Keratinocyte (primary cell): ENCODE results near the gene KRTAP5-8. TPM values are rescaled to one million over a fixed set of nuclear protein-coding genes. Genes with fewer than 3 reads are reported as not detected.

ENCODE experiments used
- DNase-seq: peaks from one replicate; pipeline ENCODE4 v3.0.0-alpha.2; 2011; ENCODE audit warnings: low read depth, missing footprints, low spot score
- FAIRE-seq: peaks from 2 replicates; lab custom pipeline; 2011; peaks lifted over from hg19 to GRCh38; lab: Jason Lieb, UNC
- H2AFZ ChIP-seq: 2 replicates; pipeline ENCODE4 v1.6.0; 2012; ENCODE audit warnings: low read length, control low read depth, inconsistent platforms; ENCODE audit not compliant: control insufficient read depth
- H3K27ac ChIP-seq: 2 replicates; pipeline ENCODE4 v1.5.1; 2011; ENCODE audit warnings: low read length; ENCODE audit not compliant: control insufficient read depth, insufficient read depth
- H3K27me3 ChIP-seq: 3 replicates; pipeline ENCODE4 v1.6.0; 2011; ENCODE audit warnings: low read length; ENCODE audit not compliant: control insufficient read depth, insufficient read depth; ENCODE audit errors: extremely low read depth
- H3K36me3 ChIP-seq, 2 experiments: 2 replicates in 1 of 2; 3 replicates in 1 of 2; pipeline ENCODE4 v1.5.1; 2011; ENCODE audit warnings: low read length in 2 of 2, mild to moderate bottlenecking in 1 of 2; ENCODE audit not compliant: control insufficient read depth in 2 of 2, insufficient read depth in 2 of 2; ENCODE audit errors: extremely low read depth in 1 of 2
- H3K4me1 ChIP-seq: 3 replicates; pipeline ENCODE4 v1.5.1; 2011; ENCODE audit warnings: low read length; ENCODE audit not compliant: control insufficient read depth, insufficient read depth; ENCODE audit errors: extremely low read depth
- H3K4me2 ChIP-seq: 3 replicates; pipeline ENCODE4 v1.6.0; 2011; ENCODE audit warnings: low read depth, low read length; ENCODE audit not compliant: control insufficient read depth, insufficient read depth; ENCODE audit errors: extremely low read depth
- H3K4me3 ChIP-seq, 3 experiments: fragments of 200-600 bp in 1 of 3; sonication (generic) in 1 of 3; 2 replicates in 2 of 3; 3 replicates in 1 of 3; pipeline ENCODE4 v1.5.1; 2011 to 2016; ENCODE audit warnings: low read length in 3 of 3, mild to moderate bottlenecking in 3 of 3, control low read depth in 2 of 3, inconsistent platforms in 1 of 3, low read depth in 1 of 3, mixed read lengths in 1 of 3, mixed run types in 1 of 3, moderate library complexity in 1 of 3; ENCODE audit not compliant: control insufficient read depth in 2 of 3, insufficient read depth in 2 of 3; ENCODE audit errors: extremely low read depth in 1 of 3
- H3K79me2 ChIP-seq: 2 replicates; pipeline ENCODE4 v1.6.0; 2012; ENCODE audit warnings: low read length; ENCODE audit not compliant: control insufficient read depth, insufficient read depth
- H3K9ac ChIP-seq: 3 replicates; pipeline ENCODE4 v1.6.0; 2011; ENCODE audit warnings: low read length; ENCODE audit not compliant: control insufficient read depth, insufficient read depth; ENCODE audit errors: extremely low read depth
- H3K9me1 ChIP-seq: 3 replicates; pipeline ENCODE4 v1.6.0; 2011; ENCODE audit warnings: low read length; ENCODE audit not compliant: control insufficient read depth, insufficient read depth; ENCODE audit errors: extremely low read depth
- H3K9me3 ChIP-seq: 2 replicates; pipeline ENCODE4 v1.5.1; 2012; ENCODE audit warnings: low read depth, low read length; ENCODE audit not compliant: control insufficient read depth
- H4K20me1 ChIP-seq: 3 replicates; pipeline ENCODE4 v1.6.0; 2011; ENCODE audit warnings: low read length; ENCODE audit not compliant: control insufficient read depth, insufficient read depth; ENCODE audit errors: extremely low read depth
- EZH2 ChIP-seq: IDR thresholded peaks from one replicate; pipeline ENCODE4 v1.6.1; 2012; ENCODE audit warnings: inconsistent platforms, mild to moderate bottlenecking, low read length, moderate library complexity
- dilution Hi-C: fragments of 300-500 bp; cut with MboI; formaldehyde crosslinking; loops from one replicate; pipeline ENCODE4 v1.7.0; 2020; ENCODE audit warnings: low sequenced_read_pairs; ENCODE audit not compliant: extremely low pct_ligation_motif_present
- polyA plus RNA-seq, 5 experiments: library from polyadenylated mRNA; depleted of rRNA in 3 of 5; stranded (reverse) in 3 of 5; stranded (forward) in 1 of 5; unstranded in 1 of 5; fragments of >200 nt; gene quantifications; 1 replicate in 1 of 5; 2 replicates in 3 of 5; 3 replicates in 1 of 5; pipeline versions ENCODE4 v1.2.1 to v1.2.3, GENCODE V29; 2011 to 2012; ENCODE audit warnings: missing spikeins in 2 of 5, low read depth in 1 of 5, low replicate concordance in 1 of 5
- TF ChIP-seq, protein P1 (sequence below), 3 experiments: IDR thresholded peaks in 1 of 3; conservative IDR thresholded peaks in 1 of 3; optimal IDR thresholded peaks in 1 of 3; 2 replicates in 2 of 3; 3 replicates in 1 of 3; pipeline versions ENCODE3 to v1.5.1; 2011; ENCODE audit warnings: low read length in 3 of 3, mild to moderate bottlenecking in 3 of 3, moderate library complexity in 2 of 3, control low read depth in 1 of 3, inconsistent platforms in 1 of 3; ENCODE audit not compliant: insufficient read depth in 2 of 3; ENCODE audit errors: extremely low read depth in 1 of 3

The KRTAP5-8 gene
- polyA plus RNA-seq, 1 donor (not counting 4 experiments of a cell fraction or from before 2014, with no cell fraction given) = not detected

- Histone ChIP-seq H3K9me1 (no peaks in the 10 kb centered on the region), H3K27me3 (peaks cover 5% of the 10 kb centered on the region), H3K79me2 (no peaks in the 10 kb centered on the region), H3K27ac (no peak overlapping the region), H3K9ac (no peak overlapping the region), H3K4me3 (no peak overlapping the region), H3K4me2 (no peak overlapping the region), H3K4me1 (no peaks in the 10 kb centered on the region), H3K36me3 (no peaks in the 10 kb centered on the region), H2AFZ (no peak overlapping the region), H4K20me1 (no peaks in the 10 kb centered on the region), H3K9me3 (no peaks in the 10 kb centered on the region)
- peak; percentile 2 for DNase-seq
- dilution Hi-C loops = no loop called here
- TF ChIP-seq EZH2 = no peak
- TF ChIP-seq, protein P1, sequence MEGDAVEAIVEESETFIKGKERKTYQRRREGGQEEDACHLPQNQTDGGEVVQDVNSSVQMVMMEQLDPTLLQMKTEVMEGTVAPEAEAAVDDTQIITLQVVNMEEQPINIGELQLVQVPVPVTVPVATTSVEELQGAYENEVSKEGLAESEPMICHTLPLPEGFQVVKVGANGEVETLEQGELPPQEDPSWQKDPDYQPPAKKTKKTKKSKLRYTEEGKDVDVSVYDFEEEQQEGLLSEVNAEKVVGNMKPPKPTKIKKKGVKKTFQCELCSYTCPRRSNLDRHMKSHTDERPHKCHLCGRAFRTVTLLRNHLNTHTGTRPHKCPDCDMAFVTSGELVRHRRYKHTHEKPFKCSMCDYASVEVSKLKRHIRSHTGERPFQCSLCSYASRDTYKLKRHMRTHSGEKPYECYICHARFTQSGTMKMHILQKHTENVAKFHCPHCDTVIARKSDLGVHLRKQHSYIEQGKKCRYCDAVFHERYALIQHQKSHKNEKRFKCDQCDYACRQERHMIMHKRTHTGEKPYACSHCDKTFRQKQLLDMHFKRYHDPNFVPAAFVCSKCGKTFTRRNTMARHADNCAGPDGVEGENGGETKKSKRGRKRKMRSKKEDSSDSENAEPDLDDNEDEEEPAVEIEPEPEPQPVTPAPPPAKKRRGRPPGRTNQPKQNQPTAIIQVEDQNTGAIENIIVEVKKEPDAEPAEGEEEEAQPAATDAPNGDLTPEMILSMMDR (optimal IDR thresholded peaks at IDR 0.05 in 1 of 3, IDR thresholded peaks at IDR 0.05 in 1 of 3, conservative IDR thresholded peaks at IDR 0.05 in 1 of 3; ENCODE audit: extremely low read depth in 1 of 3, insufficient read depth in 2 of 3, low read length in 3 of 3) = peak; percentile 63 to 93 (median 88)
- FAIRE-seq = peak; percentile 5
Measured at GRCh38 chr11:71580057-71581003, 42.5 kb downstream of the KRTAP5-8 start.

- Histone ChIP-seq H4K20me1 (no peaks in the 10 kb centered on the region), H3K9me3 (no peaks in the 10 kb centered on the region), H3K4me1 (no peaks in the 10 kb centered on the region), H3K27ac (no peak overlapping the region), H3K36me3 (no peaks in the 10 kb centered on the region), H2AFZ (no peak overlapping the region), H3K4me3 (no peak overlapping the region), H3K9ac (no peak overlapping the region), H3K27me3 (peaks cover 5% of the 10 kb centered on the region), H3K79me2 (no peaks in the 10 kb centered on the region), H3K4me2 (no peak overlapping the region), H3K9me1 (no peaks in the 10 kb centered on the region)
- dilution Hi-C loops = no loop called here
- FAIRE-seq (no peak), DNase-seq (no peak)
- TF ChIP-seq EZH2 = no peak
- TF ChIP-seq, protein P1 (optimal IDR thresholded peaks at IDR 0.05 in 1 of 3, IDR thresholded peaks at IDR 0.05 in 1 of 3, conservative IDR thresholded peaks at IDR 0.05 in 1 of 3; ENCODE audit: extremely low read depth in 1 of 3, insufficient read depth in 2 of 3, low read length in 3 of 3) = no peak
Measured at GRCh38 chr11:71581826-71582225, 44.0 kb downstream of the KRTAP5-8 start.
